ENCODE data around the gene MAML3.

Gene MAML3

DNA sequence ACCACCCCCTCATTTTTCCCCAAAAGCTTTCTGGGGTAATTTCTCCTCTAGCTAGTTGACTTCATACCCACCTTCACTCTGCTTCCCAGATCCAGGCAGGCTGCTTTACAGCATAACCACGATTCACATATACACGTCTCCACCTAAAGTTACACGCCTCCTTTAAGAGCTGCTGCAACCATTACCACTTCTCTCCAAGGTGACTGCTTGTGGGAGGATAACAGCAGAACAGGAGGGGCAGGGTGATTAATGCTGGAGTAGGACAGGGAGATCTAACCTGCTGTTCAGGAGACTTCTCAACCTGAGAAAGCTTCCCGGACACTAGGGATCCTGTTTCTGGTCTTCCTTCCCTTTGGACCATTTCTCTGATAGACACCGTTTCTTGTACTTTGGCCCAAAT lies 411.0 kb downstream of the MAML3 start:
- DNase-seq (no peak), ATAC-seq (replicated peaks) (no peak)
- no peaks in the 10 kb centered on the region for H3K36me3 Mint-ChIP-seq (ENCODE audit: insufficient read depth)
- no peaks in the 10 kb centered on the region for H3K9me3 Mint-ChIP-seq
- H3K27ac Mint-ChIP-seq: peak overlapping the region in 1 of 2 donors; percentile 0
- H3K4me1 Mint-ChIP-seq (ENCODE audit: low read depth in 2 of 2): no peaks in the 10 kb centered on the region
- peaks cover 12 to 25% of the 10 kb centered on the region in 2 donors for H3K27me3 Mint-ChIP-seq
- no peak overlapping the region for H3K4me3 Mint-ChIP-seq

DNA sequence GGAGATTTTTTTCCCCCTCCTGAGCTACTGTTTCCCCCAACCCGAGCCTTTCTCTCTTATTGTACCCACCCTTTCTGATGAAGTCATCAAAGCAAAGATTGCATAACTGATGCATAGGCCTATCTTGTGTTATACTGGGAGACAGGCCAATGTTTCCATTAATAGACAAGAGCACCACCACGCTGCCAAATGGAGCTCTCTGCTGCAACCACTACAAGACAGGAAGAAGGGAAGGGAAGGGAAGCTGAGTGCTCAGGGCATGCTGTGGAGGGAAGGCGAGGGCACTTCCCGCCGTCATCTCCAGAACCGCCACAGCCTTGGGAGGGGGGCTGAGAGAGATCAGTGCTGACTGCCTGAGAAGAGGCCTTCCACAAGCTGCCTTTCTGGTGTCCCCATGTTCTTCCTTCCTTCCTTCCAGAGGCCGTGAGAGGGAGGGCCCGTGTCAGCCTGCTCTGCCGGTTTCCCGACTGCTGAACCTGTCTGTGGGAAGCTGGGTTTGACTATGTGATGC lies 413.4 kb downstream of the MAML3 start:
- no peak overlapping the region for H3K27ac Mint-ChIP-seq
- ATAC-seq (replicated peaks) (no peak), DNase-seq (no peak)
- no peaks in the 10 kb centered on the region for H3K4me1 Mint-ChIP-seq (ENCODE audit: low read depth in 2 of 2)
- H3K9me3 Mint-ChIP-seq: no peaks in the 10 kb centered on the region
- H3K4me3 Mint-ChIP-seq: no peak overlapping the region
- peaks cover 34 to 36% of the 10 kb centered on the region in 2 donors for H3K27me3 Mint-ChIP-seq
- H3K36me3 Mint-ChIP-seq (ENCODE audit: insufficient read depth): no peaks in the 10 kb centered on the region

DNA sequence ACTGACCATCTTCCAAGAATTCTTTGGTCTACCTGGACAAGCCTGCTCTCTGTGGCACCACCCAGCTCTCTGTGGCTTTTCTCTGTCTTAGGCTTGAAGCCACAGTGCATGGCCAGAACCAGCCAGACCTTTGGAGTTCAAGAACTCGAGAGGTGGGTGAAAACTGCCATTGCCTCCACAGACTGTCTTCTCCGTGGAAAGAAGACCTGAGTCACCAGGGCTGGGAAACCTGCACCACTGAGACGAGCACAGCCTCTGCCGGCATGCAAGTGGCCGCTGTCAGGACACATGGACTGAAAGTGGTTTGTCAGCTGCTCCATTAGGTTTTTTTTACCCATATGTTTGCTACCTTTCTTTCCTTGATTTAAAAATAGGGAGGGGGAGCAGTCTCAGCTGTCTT lies 413.9 kb downstream of the MAML3 start:
- ATAC-seq (replicated peaks) (no peak), DNase-seq (no peak)
- no peak overlapping the region for H3K27ac Mint-ChIP-seq
- no peak overlapping the region for H3K4me3 Mint-ChIP-seq
- no peaks in the 10 kb centered on the region for H3K9me3 Mint-ChIP-seq
- peaks cover 33 to 38% of the 10 kb centered on the region in 2 donors for H3K27me3 Mint-ChIP-seq
- H3K4me1 Mint-ChIP-seq (ENCODE audit: low read depth in 2 of 2): peaks cover 0 to under 1% of the 10 kb centered on the region in 2 donors
- H3K36me3 Mint-ChIP-seq (ENCODE audit: insufficient read depth): no peaks in the 10 kb centered on the region

DNA sequence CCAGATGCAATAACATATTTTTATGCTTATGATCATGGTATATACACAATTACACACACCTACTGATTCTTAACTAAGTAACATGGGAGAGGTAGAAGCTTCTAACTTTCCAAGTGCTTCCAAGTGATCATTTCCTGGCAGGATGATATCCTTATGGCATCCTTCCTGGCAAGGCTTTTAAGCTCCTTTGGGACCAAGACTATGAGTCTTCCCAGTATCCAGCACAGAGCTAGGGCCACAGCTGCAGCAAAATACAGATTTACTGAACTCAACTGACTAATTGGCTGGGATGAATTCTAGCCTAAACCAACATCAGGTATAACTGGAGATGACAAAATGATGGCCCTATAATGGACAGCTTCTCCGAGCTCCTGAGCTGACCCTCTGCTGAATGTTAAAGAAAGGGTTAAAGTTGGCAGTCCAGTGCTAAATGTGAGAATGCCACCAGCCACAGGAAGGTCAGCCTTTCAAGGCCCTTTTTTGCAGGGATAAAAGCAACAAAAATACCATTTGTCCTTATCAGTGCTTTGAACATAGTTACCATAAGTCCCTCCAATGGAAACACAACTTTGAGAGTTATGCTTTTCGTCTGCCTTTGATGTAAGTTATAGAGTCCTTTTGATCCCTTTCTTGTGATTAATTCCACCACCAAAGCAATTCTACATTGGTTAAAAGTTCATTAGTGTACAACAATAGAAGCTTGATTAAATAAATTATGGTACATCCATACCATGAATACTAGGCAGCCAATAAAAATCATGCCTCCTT lies 415.0 kb downstream of the MAML3 start:
- no peaks in the 10 kb centered on the region for H3K9me3 Mint-ChIP-seq
- H3K4me1 Mint-ChIP-seq (ENCODE audit: low read depth in 2 of 2): peaks cover 1 to 4% of the 10 kb centered on the region in 2 donors
- no peak for DNase-seq
- peaks cover 36 to 42% of the 10 kb centered on the region in 2 donors for H3K27me3 Mint-ChIP-seq
- no peak overlapping the region for H3K4me3 Mint-ChIP-seq
- H3K36me3 Mint-ChIP-seq (ENCODE audit: insufficient read depth): no peaks in the 10 kb centered on the region
- ATAC-seq (replicated peaks): no peak
- H3K27ac Mint-ChIP-seq: no peak overlapping the region

DNA sequence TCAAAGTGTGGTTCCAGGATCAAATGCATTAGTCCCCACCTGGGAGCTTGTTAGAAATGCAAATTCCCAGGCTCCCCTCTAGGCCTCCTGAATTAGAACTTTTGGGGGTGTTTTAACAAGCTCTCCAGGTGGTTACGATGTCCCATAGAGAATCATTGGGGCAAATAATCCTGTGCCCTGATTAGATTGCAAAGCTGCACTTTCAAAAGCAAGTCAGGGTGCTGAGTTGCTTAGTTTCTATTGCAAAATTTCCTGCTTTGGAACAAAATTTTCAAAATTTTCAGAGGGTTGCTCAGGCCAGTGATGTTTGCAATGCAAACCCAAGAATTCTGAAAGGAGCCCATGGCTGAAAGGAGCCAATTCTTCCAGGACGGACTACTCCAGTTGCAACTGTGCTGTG lies 417.3 kb downstream of the MAML3 start:
- Mint-ChIP-seq H3K4me1 (ENCODE audit: low read depth in 2 of 2) (peaks cover 1 to 4% of the 10 kb centered on the region in 2 donors), H3K9me3 (no peaks in the 10 kb centered on the region), H3K27me3 (peaks cover 54 to 64% of the 10 kb centered on the region in 2 donors), H3K36me3 (ENCODE audit: insufficient read depth) (no peaks in the 10 kb centered on the region), H3K4me3 (no peak overlapping the region), H3K27ac (no peak overlapping the region)
- DNase-seq (no peak), ATAC-seq (replicated peaks) (no peak)

DNA sequence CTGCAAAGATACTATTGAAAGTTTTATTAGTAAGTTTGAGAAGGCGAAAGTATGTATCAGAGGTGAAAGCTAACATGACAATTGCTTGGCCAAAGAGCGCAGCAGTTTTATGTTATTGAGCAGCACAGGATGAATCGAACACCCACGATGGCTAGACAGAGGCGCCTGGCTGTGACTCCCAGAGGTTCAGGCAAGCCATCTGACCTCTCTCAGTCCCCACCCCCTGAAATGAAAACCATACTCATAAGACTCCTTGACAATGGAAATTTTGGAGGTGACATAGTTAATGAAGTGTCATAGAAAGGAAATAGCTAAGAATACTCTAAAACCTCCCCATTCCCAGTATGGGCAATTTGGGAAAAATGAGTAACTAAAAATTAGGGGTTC lies 417.7 kb downstream of the MAML3 start:
- no peak overlapping the region for H3K27ac Mint-ChIP-seq
- H3K4me3 Mint-ChIP-seq: no peak overlapping the region
- peaks cover 1 to 4% of the 10 kb centered on the region in 2 donors for H3K4me1 Mint-ChIP-seq (ENCODE audit: low read depth in 2 of 2)
- DNase-seq (no peak), ATAC-seq (replicated peaks) (no peak)
- no peaks in the 10 kb centered on the region for H3K36me3 Mint-ChIP-seq (ENCODE audit: insufficient read depth)
- no peaks in the 10 kb centered on the region for H3K9me3 Mint-ChIP-seq
- peaks cover 54 to 68% of the 10 kb centered on the region in 2 donors for H3K27me3 Mint-ChIP-seq

DNA sequence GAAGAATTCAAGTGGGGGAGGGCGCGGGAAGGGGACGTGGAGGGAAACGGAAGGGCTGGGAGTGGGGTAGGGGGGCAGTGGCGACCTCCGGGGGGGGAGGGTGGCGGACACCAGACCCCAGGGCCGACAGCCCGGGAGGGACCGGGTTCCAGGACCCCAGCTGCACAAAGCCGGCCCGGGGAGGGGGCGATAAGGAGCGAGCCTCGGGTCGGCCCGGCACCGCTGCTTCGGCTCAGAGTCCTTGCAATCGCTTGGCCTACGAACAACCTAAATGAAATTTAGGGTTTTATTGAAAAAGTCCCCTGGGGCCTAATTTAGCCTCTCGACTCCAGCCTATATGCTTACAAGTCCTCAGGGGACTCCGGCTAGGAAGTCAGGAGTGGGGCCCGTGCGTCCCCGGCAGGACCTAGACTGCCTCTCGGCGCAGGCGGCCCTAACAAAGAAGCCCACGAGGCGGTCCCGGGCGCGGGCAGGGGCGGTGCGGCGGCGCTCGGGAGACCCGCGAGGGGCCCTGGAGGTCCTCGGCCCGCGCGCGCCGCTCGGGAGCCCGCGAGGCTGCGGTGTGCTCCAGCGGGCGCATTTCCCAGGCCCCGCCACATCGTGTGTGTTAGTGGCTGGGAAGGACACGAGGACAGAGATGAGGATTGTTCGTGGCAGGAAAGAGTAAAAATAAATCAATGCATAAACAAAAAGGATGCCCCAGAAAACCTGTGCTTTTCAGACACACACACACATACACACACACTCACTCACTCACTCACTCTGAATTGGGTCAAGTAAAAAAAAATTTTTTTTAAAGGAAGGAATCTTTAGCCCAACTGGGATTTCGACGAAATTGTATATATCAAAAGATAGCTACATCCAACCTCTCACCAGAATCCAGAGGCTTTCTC lies 418.4 kb downstream of the MAML3 start:
- peaks cover 1 to 4% of the 10 kb centered on the region in 2 donors for H3K4me1 Mint-ChIP-seq (ENCODE audit: low read depth in 2 of 2)
- H3K27me3 Mint-ChIP-seq: peaks cover 58 to 74% of the 10 kb centered on the region in 2 donors
- ATAC-seq (replicated peaks): no peak

DNA sequence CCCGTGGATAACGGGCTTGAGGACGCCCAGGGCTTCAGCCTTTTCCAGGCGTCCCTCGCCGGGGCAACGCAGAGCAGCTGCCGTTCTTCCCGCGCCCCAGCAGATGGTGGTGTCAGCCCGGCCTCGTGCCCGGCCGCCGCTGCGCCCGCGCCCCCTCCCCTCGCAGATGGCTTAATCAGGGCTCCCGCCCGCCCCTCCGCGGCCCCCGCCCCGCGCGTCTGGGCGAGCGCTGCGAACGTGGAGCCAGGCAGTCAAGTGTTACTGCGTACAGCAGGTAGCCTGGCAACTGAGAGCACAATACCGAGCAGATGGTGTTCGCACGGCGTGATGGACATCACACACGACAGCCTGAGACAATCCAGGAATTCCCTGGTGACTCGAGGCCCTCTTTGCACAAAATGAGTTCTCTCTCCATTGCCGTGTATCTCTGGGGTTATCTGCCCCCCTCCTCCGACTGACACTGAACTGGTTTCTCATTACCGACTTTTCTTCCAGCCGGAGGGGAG lies 419.1 kb downstream of the MAML3 start:
- Mint-ChIP-seq H3K27ac (no peak overlapping the region), H3K4me3 (peak overlapping the region; percentile 37 to 46), H3K4me1 (ENCODE audit: low read depth in 2 of 2) (peaks cover 1 to 4% of the 10 kb centered on the region in 2 donors), H3K9me3 (no peaks in the 10 kb centered on the region), H3K27me3 (peaks cover 62 to 80% of the 10 kb centered on the region in 2 donors), H3K36me3 (ENCODE audit: insufficient read depth) (no peaks in the 10 kb centered on the region)
- ATAC-seq (replicated peaks) (peak; percentile 66), DNase-seq (peak in 2 of 3 experiments; percentile 1 to 3)

More for the DNA sequence above, 418.4 kb downstream of the MAML3 start:
- peak overlapping the region in 1 of 2 donors; percentile 45 for H3K4me3 Mint-ChIP-seq
- no peak for DNase-seq
- H3K36me3 Mint-ChIP-seq (ENCODE audit: insufficient read depth): no peaks in the 10 kb centered on the region
- no peaks in the 10 kb centered on the region for H3K9me3 Mint-ChIP-seq
- no peak overlapping the region for H3K27ac Mint-ChIP-seq

DNA sequence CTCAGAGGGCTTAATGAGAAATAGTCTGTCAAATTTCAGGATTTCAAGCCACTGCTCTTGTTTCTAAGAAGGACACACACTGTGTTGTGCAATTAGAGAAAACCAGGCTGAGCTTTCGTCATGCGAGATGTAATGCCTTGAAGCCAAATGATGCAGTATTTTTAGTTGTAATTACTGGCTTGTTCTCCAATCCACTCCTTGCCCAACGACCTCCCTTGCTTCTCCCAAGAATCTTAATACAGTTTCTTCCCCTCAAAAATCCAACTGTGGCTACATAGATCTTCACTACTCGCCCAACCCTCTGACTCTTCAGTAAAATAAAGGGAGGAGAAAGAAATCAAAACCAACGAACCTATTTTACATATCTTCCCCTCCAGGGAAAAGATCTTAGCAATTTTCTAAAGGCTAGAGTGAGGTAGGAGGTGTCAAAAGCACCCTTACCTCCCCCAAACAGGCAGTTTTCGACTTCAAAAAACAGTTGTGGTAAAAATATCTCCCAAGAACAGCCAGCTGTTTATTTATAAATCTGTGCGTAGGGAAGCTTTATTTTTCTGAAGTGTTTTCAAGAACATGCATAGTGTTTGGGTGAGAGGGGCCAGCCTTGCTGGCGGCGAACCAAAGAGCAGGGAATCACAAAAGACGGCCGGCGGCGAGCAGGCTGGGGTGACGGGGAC lies 419.6 kb downstream of the MAML3 start:
- DNase-seq (no peak), ATAC-seq (replicated peaks) (no peak)
- Mint-ChIP-seq H3K9me3 (no peaks in the 10 kb centered on the region), H3K36me3 (ENCODE audit: insufficient read depth) (no peaks in the 10 kb centered on the region), H3K27me3 (peaks cover 60 to 80% of the 10 kb centered on the region in 2 donors), H3K4me3 (peak overlapping the region; percentile 37 to 46), H3K27ac (no peak overlapping the region), H3K4me1 (ENCODE audit: low read depth in 2 of 2) (peaks cover 1 to 4% of the 10 kb centered on the region in 2 donors)

DNA sequence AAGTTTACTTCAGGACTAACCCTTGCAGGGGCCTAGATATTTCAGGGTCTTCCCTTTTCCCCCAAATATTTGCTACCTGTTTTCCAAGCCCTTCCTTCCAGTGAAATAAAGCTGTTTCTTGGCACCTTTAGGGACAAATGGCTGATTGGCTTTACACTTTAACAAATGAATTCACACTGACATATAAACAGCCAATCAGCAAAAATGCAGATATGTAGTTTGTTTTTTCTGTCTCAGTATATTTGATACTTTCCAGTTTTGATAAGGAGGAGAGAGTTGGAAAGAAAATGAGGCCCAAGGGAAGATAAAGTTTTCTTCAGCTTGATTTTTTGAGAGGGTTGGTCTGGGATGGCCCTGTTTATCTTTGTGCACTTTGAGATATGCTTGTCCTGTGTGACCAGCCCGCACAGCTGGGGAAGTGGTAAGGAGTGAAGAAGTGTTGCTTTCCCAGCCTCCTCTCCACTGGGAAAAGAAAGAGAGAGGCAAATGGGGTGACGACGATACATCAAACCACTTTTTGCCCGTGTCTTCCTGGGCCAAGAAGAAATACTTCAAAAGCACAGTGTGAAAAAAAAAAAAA lies 420.9 kb downstream of the MAML3 start:
- Mint-ChIP-seq H3K27me3 (peaks cover 61 to 89% of the 10 kb centered on the region in 2 donors), H3K4me3 (no peak overlapping the region), H3K4me1 (ENCODE audit: low read depth in 2 of 2) (peaks cover 1 to 4% of the 10 kb centered on the region in 2 donors), H3K36me3 (ENCODE audit: insufficient read depth) (no peaks in the 10 kb centered on the region), H3K9me3 (no peaks in the 10 kb centered on the region), H3K27ac (no peak overlapping the region)
- ATAC-seq (replicated peaks) (no peak), DNase-seq (no peak)

DNA sequence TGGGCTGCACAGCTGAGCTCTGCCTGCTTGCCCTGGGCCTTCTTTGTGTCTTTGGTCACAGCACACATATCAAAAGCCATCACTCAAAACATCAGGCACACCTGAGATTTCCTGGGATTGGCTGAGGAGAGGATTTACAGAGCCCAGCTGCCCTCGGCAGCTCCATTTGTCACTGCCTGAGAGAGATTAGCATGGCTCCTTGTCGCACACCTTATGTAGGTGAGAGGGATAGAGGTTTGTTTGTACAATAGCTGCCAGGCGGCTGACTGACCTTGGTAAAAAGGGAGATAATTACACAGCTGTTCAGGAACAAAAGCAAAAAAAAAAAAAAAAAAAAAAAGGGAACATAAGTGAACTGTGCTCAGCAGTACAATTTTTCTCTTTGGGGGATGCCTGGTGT lies 425.1 kb downstream of the MAML3 start:
- H3K27me3 Mint-ChIP-seq: peaks cover 33 to 47% of the 10 kb centered on the region in 2 donors
- ATAC-seq (replicated peaks) (no peak), DNase-seq (no peak)
- H3K9me3 Mint-ChIP-seq: no peaks in the 10 kb centered on the region
- H3K27ac Mint-ChIP-seq: no peak overlapping the region
- no peaks in the 10 kb centered on the region for H3K36me3 Mint-ChIP-seq (ENCODE audit: insufficient read depth)
- H3K4me1 Mint-ChIP-seq (ENCODE audit: low read depth in 2 of 2): no peaks in the 10 kb centered on the region
- no peak overlapping the region for H3K4me3 Mint-ChIP-seq

DNA sequence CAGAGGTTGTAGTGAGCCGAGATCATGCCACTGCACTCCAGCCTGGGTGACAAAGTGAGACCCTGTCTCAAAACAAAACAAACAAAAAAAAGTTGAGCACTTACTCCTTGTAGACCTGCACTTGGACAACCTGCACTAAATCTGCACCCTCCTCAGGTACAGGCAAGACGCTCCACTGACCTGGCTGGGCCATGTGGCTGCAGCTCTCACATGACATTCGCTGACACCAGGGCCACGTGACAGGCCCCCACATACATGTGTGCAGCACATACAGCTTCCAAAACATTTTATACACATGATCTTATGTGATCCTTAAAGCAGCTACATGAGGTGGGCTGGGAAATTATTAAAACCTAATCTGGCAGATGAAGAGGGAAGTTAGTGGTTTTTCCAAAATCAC lies 425.8 kb downstream of the MAML3 start:
- H3K27me3 Mint-ChIP-seq: peaks cover 27 to 40% of the 10 kb centered on the region in 2 donors
- no peak overlapping the region for H3K27ac Mint-ChIP-seq
- no peaks in the 10 kb centered on the region for H3K4me1 Mint-ChIP-seq (ENCODE audit: low read depth in 2 of 2)
- H3K9me3 Mint-ChIP-seq: no peaks in the 10 kb centered on the region
- no peak overlapping the region for H3K4me3 Mint-ChIP-seq
- H3K36me3 Mint-ChIP-seq (ENCODE audit: insufficient read depth): no peaks in the 10 kb centered on the region
- DNase-seq (no peak), ATAC-seq (replicated peaks) (no peak)

DNA sequence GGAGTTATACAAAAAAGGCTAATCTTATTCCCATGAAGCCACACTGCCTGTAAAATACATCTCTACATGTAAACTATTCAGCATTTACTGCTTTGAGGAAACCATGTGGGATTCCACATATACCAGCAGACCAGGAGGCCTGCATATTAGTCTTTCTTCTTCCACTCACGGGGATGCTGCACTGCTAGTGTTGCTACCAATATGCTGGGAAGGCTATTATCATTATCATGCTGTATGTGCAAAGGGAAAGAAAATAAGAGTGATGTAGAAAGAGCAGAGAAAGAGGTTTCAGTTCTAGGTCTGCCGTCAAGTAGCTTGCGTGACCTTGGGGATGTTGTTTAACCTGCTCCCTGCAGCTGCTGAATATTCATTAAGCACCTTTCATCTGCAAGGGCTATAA lies 427.4 kb downstream of the MAML3 start:
- ATAC-seq (replicated peaks) (no peak), DNase-seq (no peak)
- no peaks in the 10 kb centered on the region for H3K9me3 Mint-ChIP-seq
- H3K27ac Mint-ChIP-seq: no peak overlapping the region
- no peaks in the 10 kb centered on the region for H3K4me1 Mint-ChIP-seq (ENCODE audit: low read depth in 2 of 2)
- H3K4me3 Mint-ChIP-seq: no peak overlapping the region
- no peaks in the 10 kb centered on the region for H3K36me3 Mint-ChIP-seq (ENCODE audit: insufficient read depth)
- peaks cover 17 to 26% of the 10 kb centered on the region in 2 donors for H3K27me3 Mint-ChIP-seq
